NCI-H2196 (cell line): ENCODE measurements around the gene MAFB.

ENCODE experiments used
- DNase-seq: peaks from one replicate; lab custom pipeline; 2025; ENCODE audit not compliant: unreplicated experiment; lab: John Stamatoyannopoulos, UW

MAFB gene

DNA sequence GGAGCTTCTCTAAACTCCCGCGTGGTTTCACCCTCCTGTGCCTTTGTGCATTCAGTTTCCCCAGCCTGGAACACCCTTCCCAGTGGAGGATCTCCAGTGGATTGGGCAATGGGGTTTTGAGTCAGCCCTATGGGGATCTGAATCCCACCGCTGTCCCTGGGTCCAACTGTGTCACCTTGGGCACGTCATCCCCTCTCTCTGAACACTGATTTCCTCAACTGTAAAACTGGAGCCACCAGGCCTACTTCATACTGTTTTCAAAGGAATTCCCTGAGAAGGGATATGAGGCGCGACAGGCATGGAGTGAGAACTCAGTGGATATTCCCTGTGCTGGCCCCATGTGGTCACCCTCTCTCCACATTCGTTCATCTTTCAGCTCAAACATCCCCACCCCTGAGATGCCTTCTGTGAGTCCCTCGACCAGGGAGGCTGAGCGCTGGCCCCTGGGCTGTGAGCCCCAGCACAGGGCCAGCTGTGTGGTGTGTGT lies 25.7 kb downstream of the MAFB start:
- DNase-seq: no peak

DNA sequence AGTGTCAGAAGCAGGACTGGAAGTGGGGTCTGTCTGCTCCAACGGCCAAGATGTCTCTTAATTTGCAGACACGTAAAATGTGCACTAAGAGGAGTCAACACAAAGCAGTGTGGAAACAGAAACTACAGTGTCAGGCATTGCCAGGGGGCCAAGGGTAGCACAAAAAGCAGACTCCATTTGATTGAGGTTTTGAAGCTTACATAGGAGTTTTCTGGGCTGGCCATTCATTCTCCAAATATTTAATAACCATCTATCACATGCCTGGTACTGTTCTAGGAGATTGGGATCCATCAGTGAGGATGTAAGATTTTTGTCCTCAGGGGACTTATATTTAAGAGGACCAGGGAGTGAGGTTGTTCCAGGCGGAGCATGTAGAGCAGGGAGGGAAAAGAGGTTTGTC lies 29.5 kb downstream of the MAFB start:
- DNase-seq: no peak

DNA sequence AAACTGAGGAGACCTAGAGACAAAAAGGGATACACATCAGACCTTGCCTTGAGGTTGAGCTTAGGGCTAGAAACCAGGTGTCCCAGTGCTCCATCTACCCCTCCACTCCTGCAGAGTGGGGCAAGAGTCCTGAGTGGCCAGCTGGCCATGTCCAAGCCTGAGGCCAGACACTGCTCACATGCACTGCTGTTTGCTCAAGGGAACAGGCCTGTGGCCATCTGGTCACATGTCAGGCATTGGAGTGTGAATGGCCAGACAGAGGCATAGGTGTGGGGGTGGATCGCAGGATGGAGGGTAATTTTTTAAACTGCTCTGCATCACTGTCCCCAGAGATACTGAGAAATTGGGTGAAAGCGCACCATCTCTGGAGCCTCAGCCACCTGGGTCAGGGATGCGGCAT lies 30.5 kb downstream of the MAFB start:
- DNase-seq: no peak

DNA sequence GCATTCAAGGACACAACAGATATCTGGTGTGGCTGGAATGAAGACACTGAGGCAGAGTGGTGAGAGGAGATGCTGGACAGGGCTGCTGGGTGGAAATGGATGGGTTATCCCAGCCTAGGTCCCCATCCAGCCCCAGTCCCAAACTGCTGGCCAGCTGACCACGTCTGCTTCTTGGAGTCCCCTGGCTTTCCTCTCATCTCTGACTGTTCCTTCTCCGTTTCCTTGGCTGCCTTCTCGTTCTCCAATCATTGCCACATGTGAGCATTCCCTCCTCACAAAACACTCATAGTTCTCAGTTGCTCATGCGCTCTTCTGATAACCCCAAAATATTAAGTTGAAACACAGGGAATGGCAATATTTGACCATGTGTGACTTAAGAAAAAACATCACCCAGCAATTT lies 31.5 kb downstream of the MAFB start:
- DNase-seq: no peak

DNA sequence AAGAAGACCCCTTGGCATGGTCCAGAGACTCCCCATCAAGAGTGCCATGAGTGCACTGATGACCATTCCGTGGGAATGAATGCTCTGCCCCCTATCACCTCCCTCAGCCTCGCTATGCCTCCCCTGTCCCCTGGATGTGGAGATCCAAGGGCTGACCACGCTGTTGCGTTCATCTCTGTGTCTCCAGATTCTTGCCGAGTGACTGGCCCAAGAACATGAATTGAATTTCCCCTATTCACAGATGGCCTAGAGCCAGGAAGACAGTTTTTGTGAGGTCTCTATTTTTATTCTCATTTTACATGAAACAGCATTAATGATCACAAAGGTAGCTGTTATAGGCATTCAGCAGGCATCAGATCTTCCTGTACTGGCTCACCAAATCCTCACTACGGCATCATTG lies 33.6 kb downstream of the MAFB start:
- DNase-seq: no peak

DNA sequence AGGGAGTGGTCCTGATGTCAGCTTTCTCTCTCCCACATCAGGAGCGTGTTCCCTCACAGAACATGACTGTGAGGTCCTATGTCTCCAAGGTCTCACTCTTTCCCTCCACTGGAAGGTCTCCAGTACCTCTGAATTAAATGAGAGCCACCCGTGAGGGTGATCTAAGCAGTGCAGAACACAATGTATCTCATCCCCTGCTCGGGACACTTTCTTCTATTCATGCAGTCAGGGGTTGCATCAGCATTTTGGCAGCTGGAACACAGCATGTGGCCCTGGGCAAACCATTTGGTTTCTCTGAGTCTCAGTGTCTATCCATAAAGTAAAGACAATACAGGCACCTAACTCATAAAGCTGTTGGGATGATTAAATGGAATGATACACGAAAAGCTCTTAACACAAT lies 34.2 kb downstream of the MAFB start:
- no peak for DNase-seq

DNA sequence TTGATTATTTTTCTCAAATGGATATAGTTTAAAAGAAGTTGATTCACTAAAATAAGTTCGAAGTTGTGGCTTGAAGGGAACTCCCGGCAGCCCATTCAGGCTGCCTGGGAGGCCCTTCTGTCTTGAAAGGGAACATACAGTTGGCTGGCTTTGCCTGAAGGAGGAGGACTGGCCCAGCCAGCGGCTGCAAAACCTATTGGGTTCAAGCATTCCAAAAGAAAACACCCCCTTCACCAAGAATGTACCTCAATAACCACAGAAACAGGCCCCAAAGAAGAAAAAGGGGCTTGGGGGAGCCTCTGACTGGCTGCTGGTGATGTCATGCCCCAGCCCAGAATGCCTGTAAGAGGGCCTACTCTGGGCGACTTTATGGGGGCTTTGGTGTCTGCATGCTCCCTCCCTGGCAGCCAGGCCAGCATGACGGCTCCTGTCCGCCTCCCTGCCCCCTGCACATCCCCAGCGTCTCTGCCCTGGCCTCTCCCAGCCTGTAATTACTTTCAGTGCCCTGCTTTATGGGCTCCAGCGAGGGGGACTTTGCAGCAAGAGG lies 36.5 kb downstream of the MAFB start:
- DNase-seq: no peak

DNA sequence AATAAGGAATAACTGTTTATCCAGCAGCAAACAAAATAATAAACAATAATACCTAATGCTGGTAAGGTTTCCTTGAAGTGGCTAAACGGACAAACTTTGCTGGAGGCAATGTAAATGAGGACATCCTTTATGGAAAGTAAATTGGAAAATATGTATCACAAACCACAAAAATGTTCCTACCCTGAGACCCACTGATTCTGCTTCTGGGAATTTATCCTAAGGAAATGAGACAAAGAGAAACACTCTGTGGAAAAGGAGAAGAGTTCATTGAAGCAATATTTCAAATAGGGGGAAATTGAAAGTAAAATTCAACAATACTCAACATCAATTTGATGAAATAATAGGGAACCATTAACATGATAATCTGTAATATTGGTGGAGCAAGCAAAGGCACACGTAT lies 37.9 kb downstream of the MAFB start:
- DNase-seq: no peak

DNA sequence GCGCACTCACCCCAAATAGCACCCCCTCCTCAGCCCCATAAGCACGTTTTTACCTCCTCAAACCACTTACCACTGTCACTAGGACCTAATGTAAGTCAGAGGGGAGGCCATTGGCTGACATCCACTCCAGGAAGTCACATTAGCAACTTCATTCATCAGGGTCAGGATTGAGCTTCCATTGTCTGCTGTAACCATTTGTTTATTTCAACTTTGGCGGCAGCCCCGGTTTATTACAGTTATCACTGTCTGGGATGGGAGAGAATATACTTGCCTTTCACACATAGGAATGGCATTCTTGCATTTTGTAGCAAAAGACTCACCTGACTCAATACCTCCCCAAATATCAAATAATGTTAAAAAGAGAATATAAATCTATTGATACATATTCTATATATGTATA lies 38.3 kb downstream of the MAFB start:
- no peak for DNase-seq

DNA sequence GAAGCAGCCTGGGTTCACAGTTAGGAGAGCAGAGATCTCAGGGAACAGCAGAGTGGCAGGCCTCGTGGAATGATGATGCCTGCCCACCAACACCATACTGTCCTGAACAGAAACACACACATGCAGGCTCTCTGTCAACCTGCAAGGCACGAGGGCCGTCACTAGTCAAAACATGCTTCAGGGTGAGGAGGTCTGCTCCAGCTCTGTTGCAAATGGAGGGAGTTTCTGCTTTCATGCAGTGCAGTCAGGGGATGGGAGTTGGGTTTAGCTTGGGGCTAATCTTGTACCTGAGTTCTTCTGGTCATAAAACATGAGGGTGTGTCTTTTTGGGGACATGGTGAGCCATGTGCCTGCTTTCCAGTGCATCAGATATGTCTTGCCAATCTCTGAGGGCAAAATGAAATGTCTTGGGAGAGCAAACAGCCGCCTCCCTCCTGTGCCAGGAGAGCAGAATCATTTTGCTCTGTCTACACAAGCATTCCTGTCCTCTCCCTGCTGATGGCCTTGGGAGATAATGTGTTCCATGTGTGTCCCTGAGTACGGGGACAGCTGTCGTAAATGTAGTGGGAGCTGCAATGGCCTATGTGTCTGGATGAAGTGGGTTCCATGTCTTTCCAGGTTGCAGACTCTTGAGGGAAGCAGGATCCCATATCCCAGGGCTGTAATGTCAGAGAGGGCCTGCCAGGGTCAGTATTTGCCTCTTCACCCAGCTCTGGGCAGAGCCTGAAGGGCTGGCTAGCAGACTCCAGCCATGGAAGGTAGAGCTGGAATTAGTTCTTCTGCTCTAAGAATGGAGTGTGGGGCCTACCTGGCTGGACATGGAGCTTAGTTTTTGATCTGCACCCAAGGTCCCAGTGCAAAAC lies 40.6 kb downstream of the MAFB start:
- no peak for DNase-seq

DNA sequence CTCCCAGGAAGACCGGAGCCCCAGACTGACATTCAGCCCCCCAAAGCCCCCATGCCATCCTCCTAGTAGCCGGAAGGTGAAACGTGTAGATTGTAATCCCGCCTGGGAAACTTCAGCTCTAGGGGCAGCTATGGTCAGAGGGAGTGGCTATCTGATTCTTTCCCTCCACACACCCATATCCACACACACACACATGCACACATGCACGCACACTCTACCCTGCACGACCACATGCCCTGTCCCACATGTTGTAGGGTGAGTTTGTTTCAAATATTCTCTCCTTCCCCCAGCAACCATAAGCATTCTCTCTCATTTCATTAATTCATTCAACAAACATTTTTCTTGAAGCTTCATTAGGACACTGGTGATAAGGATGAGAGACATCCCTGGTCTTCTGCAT lies 42.2 kb downstream of the MAFB start:
- no peak for DNase-seq

DNA sequence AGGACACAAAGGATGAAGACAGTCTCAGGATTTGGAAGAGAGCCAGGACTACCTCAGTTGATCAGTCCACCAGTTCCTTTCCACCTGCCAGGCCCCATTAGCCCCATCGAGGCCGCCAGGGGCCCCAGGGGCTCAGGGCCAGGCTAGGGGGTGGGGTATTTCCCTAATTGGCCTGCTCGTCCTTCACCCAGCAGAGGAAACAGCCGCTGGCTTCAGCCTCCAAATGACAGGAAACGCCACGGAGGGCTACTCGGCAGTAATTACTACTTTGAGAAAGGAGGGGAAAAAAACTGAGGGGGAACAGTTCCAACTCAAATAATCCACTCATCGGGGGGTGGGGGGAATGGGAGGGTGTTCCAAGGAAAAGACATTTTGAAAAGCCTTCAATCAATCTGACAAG lies 42.7 kb downstream of the MAFB start:
- DNase-seq: no peak

DNA sequence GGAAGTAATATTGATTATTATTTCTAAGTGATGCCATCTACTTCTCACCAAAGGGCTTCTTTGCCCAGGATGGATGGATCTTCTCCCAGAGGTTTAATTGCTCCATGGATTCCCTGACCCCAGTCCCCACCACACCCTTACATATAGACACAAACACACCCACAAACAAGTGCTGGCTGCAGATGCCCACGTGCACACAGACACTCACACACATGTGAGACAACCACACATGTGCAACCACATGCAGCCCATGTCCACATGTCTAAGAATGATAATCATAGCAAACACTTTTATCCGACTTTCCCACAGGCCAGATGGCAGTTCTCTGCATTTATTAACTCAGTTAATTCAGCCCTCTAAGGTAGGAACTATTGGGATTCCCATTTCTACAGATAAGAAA lies 44.2 kb downstream of the MAFB start:
- DNase-seq: no peak

DNA sequence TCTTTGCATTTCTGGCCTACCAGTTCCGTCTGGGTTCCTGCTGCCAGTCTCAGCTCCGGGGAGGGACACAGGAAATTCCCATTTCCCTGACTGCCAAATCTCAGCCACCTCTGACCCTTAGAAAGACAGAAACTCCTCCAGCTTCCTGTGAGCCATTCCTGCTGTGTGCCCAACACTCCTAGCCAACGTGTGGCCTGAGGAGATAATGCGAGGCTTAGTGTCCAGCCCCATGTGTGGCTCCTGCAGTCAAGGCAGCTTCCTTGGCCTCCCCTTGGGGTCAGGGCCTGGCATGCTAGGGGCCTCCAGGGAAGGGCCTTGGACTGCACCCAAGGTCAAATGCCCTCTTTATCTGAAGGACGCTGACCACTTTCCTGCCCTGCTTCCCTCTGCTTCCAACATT lies 45.1 kb downstream of the MAFB start:
- DNase-seq: no peak

DNA sequence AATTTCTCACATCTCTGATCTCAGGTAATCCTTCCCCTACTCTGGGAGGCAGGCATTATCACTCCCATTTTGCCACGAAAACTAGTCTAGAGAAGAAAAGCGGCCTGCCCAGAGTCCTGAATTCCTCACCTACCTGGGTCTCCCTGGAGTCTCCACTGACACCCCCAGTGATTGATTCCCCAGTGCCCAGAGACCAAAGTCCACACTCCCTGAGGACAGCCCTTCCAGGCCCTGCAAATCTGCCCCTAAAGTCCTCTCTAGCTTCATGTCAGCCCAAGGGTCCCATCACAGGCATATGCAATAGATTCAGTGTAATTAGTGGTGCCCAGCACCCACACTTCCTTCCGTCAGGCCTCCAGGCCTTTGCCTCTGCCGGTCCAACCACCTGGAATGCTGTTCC lies 47.2 kb downstream of the MAFB start:
- DNase-seq: no peak

DNA sequence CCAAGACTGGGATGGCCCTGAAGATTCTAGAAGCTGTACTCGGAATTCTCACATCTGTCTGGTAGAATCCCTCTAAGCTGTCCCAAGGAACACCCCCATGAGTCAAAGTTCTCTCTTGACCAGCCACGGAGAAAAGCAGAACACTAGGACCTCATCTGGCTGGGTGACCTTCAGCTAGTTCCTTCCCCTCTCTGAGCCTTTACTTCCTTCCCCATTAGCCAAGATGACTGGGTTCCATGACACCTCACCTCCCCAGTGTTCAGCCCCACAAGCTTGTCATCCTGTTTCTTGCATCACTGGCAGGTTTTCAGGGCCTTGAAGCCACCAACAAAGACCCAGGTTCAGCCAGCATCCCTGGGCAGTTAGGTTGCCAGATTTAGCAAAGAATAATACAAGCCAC lies 47.8 kb downstream of the MAFB start:
- DNase-seq: no peak

DNA sequence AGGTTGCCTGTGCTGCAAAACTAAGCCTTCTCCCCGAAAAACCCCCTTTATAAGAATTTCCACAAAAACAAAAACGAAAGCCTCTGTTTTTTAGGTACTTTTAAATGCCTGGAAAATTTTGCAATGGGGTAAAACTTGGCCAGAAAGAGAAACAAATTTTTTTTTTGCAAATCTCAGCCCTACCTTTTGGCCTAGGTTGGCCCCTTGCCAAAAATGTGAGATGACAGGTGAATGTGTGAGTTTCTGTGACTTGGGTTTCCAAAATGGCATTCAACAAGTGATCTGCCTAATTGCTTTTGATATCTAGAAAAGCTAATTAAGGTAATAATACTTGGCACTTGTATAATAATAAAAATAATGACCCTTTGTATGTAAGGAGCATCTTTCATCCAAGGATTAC lies 48.4 kb downstream of the MAFB start:
- DNase-seq: no peak

DNA sequence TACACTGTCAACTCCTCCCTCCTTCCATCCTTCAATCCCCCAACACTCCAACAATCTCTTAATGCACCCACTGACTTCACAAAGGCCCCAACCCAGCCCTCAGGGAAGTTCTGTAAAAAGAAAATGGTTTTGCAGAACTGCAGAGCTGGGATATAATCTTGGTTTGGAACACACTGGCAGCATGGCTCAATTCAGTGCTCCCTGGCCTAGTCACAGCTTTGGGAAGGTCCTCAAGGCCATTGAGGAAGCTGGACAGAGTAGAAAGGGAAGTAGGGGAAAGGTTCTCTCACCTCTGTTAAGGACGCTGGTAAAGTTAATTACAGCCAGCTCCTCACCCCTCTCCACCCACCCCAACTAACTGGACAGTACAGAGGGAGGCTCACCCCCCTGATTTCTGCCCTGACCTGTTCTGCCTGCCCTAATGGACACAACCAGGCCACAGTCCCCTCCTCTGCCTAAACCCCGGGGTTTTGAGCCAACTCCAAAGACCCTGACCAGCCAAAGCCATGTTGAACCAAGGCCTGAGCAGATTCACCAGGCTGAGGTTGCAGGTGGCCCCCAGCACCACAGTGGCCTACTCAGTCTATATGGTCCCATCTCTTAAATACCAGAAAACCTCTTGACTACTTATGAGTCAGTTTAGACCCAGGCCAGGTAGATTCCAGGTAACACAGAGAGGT lies 49.2 kb downstream of the MAFB start:
- no peak for DNase-seq

DNA sequence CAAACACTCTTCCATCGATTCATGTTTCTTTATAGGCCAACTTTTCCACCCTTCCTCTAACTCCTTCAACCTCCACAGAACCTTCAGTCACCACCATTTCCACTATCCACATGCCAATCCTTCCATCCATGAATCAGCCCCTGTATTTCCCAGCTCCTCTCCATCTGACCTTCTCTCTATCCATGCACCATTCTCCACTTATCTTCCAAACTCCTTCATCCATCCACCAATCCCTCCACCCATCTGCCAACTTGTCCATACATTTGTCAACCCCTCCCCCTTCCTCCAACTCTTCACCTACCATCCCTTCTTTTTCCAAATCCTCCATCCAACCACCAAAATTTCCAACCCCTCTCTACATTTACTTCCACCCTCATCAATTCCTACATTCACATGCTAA lies 49.9 kb downstream of the MAFB start:
- DNase-seq: no peak

DNA sequence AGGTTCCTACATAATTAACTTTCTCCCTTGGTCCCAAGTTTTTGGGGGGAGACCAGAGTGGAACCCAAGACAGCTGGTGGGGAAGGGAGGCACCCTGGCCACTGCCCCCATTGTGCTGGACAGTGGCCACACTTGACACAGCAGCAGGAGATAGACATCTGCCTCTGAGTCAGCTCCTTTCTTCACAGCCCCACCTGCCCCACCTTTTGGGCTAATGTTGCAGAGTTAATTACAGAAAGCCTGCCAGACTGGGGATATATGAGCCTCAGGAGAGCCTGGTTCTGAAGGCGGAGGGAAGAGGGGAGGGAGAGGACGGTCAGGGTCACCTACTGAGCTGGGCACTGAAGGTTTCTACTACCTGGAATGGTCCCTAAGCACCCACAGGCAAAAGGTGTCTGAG lies 50.6 kb downstream of the MAFB start:
- no peak for DNase-seq

DNA sequence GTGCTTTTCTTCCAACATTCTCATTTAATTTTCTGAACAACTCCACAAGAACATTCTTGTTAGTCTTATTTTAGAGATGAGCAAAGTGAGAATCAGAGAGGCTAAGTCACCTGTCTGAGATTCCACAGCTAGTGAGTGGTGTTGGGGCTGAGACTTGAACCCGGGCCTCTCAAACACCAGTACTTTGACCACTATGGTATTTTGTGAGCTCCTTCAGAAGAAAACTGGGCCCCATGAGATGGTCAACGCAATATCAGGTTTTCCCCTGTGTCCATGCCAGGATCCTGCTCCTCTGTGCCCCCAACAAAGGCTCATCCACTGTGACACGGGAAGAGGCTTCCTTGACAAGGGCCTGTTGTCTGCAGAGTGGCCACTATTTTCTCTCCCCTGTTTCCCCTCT lies 51.9 kb downstream of the MAFB start:
- no peak for DNase-seq

DNA sequence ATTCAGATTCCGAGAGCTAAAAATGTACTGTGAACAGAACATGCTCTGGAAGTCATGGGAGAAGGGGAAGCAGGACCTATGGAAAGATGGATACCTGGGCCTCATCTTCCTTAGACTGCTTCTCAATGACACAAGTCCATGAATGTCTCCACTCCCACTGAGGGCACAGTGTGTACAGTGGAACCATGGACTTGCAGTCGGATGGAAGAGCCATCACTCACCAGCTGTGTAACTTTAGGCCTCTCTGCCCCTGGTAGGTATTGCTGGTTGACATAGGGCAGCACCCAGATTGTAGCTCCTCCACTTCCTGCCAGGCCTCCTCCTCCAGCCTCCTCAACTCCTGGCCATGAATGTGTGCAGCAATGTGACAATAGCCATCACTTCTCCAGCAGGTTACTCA lies 52.5 kb downstream of the MAFB start:
- DNase-seq: no peak
